Endothelial cell (in vitro differentiated cells): ENCODE results near the gene RAB40C. TPM values are rescaled to one million over a fixed set of nuclear protein-coding genes. Genes with fewer than 3 reads are reported as not detected.

ENCODE experiments used
- DNase-seq: peaks from one replicate; pipeline ENCODE4 v3.0.0; 2021; ENCODE audit warnings: low spot score
- H3K27ac Mint-ChIP-seq: one replicate; pipeline ENCODE4 v1.8.0; 2021; ENCODE audit warnings: mixed read lengths, inconsistent platforms; ENCODE audit not compliant: unreplicated experiment
- H3K27me3 Mint-ChIP-seq: one replicate; pipeline ENCODE4 v1.8.0; 2021; ENCODE audit warnings: mild to moderate bottlenecking, moderate library complexity, mixed read lengths, inconsistent platforms; ENCODE audit not compliant: unreplicated experiment
- H3K36me3 Mint-ChIP-seq: one replicate; pipeline ENCODE4 v1.8.0; 2021; ENCODE audit warnings: mild to moderate bottlenecking, low read depth, mixed read lengths, inconsistent platforms; ENCODE audit not compliant: unreplicated experiment
- H3K4me1 Mint-ChIP-seq: one replicate; pipeline ENCODE4 v1.8.0; 2021; ENCODE audit warnings: mild to moderate bottlenecking, mixed read lengths, inconsistent platforms; ENCODE audit not compliant: unreplicated experiment
- H3K4me3 Mint-ChIP-seq: one replicate; pipeline ENCODE4 v1.8.0; 2021; ENCODE audit warnings: mild to moderate bottlenecking, mixed read lengths, inconsistent platforms; ENCODE audit not compliant: unreplicated experiment
- H3K9me3 Mint-ChIP-seq: one replicate; pipeline ENCODE4 v1.8.0; 2021; ENCODE audit warnings: mixed read lengths, inconsistent platforms; ENCODE audit not compliant: unreplicated experiment
- total RNA-seq: library from RNA; stranded (reverse); fragmentation: NEBNext Ultra II Directional; extraction: Animal tissue kit (Norgen Biotek cat#: 25700); gene quantifications from one replicate; pipeline ENCODE4 v1.2.1, GENCODE V29; 2021; ENCODE audit not compliant: unreplicated experiment
- TF ChIP-seq, protein P1 (sequence below): fragments of 200-600 bp; sonication (generic); IDR thresholded peaks from one replicate; pipeline ENCODE4 v1.5.0; 2021; ENCODE audit warnings: antibody characterized with exemption; ENCODE audit not compliant: unreplicated experiment

Gene RAB40C
- total RNA-seq, 1 donor from 2014 or later: 18.5 TPM

DNA sequence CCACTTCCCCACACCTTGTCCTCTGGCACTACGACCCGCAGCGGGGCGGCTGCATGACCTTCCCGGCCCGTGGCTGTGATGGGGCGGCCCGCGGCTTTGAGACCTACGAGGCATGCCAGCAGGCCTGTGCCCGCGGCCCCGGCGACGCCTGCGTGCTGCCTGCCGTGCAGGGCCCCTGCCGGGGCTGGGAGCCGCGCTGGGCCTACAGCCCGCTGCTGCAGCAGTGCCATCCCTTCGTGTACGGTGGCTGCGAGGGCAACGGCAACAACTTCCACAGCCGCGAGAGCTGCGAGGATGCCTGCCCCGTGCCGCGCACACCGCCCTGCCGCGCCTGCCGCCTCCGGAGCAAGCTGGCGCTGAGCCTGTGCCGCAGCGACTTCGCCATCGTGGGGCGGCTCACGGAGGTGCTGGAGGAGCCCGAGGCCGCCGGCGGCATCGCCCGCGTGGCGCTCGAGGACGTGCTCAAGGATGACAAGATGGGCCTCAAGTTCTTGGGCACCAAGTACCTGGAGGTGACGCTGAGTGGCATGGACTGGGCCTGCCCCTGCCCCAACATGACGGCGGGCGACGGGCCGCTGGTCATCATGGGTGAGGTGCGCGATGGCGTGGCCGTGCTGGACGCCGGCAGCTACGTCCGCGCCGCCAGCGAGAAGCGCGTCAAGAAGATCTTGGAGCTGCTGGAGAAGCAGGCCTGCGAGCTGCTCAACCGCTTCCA lies 43.6 kb downstream of the RAB40C start:
- TF ChIP-seq, protein P1, sequence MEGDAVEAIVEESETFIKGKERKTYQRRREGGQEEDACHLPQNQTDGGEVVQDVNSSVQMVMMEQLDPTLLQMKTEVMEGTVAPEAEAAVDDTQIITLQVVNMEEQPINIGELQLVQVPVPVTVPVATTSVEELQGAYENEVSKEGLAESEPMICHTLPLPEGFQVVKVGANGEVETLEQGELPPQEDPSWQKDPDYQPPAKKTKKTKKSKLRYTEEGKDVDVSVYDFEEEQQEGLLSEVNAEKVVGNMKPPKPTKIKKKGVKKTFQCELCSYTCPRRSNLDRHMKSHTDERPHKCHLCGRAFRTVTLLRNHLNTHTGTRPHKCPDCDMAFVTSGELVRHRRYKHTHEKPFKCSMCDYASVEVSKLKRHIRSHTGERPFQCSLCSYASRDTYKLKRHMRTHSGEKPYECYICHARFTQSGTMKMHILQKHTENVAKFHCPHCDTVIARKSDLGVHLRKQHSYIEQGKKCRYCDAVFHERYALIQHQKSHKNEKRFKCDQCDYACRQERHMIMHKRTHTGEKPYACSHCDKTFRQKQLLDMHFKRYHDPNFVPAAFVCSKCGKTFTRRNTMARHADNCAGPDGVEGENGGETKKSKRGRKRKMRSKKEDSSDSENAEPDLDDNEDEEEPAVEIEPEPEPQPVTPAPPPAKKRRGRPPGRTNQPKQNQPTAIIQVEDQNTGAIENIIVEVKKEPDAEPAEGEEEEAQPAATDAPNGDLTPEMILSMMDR: no peak
- Mint-ChIP-seq H3K27ac (no peak overlapping the region), H3K27me3 (peaks cover 8% of the 10 kb centered on the region), H3K36me3 (no peaks in the 10 kb centered on the region), H3K4me1 (peaks cover 3% of the 10 kb centered on the region), H3K9me3 (no peaks in the 10 kb centered on the region), H3K4me3 (no peak overlapping the region)
- peak; percentile 6 for DNase-seq

- Mint-ChIP-seq H3K4me3 (no peak overlapping the region), H3K4me1 (peaks cover 3% of the 10 kb centered on the region), H3K9me3 (no peaks in the 10 kb centered on the region), H3K27ac (no peak overlapping the region), H3K27me3 (peaks cover 8% of the 10 kb centered on the region), H3K36me3 (no peaks in the 10 kb centered on the region)
- TF ChIP-seq, protein P1: no peak
- no peak for DNase-seq
Measured at GRCh38 chr16:634051-634670, 44.3 kb downstream of the RAB40C start.

GRCh38 chr16:634996-635395 lies 45.1 kb downstream of the RAB40C start:
- Mint-ChIP-seq H3K36me3 (no peaks in the 10 kb centered on the region), H3K27me3 (peaks cover 8% of the 10 kb centered on the region), H3K9me3 (no peaks in the 10 kb centered on the region), H3K27ac (no peak overlapping the region), H3K4me1 (peaks cover 3% of the 10 kb centered on the region), H3K4me3 (no peak overlapping the region)
- no peak for DNase-seq
- TF ChIP-seq, protein P1: no peak

- H3K36me3 Mint-ChIP-seq: no peaks in the 10 kb centered on the region
- TF ChIP-seq, protein P1: no peak
- DNase-seq: peak; percentile 4
- peak overlapping the region; percentile 67 for H3K4me3 Mint-ChIP-seq
- no peaks in the 10 kb centered on the region for H3K9me3 Mint-ChIP-seq
- H3K4me1 Mint-ChIP-seq: peaks cover 6% of the 10 kb centered on the region
- H3K27ac Mint-ChIP-seq: no peak overlapping the region
- H3K27me3 Mint-ChIP-seq: peaks cover 8% of the 10 kb centered on the region
Measured at GRCh38 chr16:635573-636205, 45.8 kb downstream of the RAB40C start.
